Activated CD8-positive, alpha-beta memory T cell treated with anti-CD3 and anti-CD28 coated beads, Interleukin-2, amount 50 U/mL, for 24 hours (primary cell): ENCODE measurements around the gene PPT1.
"Not testable (repeated sequence)": the region's sequence is repeated elsewhere in the genome, so short reads cannot be mapped to it uniquely, and the experiment has no call there.

Experiments
- DNase-seq: peaks from one replicate; pipeline ENCODE4 v3.0.0-alpha.2; 2020; ENCODE audit errors: extremely low read depth

The PPT1 gene

GRCh38 chr1:40092706-40093639 lies 4.1 kb downstream of the PPT1 start:
- DNase-seq: no peak

DNA sequence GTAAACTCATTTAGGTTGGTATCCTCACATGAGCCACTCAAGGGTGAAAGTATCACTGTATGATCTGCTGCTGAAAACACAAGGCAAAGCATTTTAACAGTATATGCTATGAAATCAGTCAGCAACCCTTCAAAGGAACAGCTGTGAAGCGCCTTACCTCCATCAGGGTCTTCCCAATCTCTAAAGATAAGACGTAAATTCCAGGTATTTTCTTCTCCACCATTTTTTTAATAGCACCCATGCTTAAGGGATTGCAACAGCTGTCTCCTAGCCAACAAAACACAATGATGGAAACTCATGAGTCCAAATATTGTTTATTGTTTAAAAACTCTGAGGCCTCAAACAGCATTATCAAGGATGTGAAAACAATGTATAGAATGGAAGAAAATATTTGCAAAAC lies 4.8 kb downstream of the PPT1 start:
- no peak for DNase-seq

DNA sequence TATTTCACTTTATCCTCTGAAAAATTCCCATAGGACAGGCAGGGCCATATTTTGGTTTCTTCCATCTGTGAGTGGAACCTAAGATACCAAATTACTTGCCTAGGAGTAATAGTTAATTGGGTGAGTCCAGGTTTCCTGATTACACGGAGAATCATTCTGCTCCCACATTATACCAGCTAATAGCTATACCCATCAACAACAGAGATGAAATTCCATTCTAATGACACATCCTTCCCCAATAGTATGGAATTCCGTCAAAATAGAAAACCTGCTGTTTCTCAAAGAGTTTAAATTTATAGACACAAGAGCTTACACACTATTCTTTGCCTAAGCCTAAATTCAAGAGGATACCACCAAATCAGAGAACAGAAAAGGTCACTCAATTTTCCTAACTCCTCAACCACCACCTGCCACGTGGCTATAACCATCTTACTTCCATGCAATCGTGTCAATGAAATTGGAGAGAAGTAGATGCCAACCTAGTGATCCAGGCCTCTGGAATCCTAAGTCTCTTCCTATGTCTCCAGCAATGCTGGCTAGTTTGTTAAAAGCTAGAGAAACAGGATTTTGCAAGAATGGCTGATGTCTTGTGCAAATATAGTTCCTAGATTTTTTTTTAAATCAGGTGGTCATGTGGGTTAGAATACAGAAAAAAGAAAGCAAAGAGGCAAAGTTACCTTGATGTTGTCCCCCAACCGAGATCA lies 6.2 kb downstream of the PPT1 start:
- DNase-seq: no peak

DNA sequence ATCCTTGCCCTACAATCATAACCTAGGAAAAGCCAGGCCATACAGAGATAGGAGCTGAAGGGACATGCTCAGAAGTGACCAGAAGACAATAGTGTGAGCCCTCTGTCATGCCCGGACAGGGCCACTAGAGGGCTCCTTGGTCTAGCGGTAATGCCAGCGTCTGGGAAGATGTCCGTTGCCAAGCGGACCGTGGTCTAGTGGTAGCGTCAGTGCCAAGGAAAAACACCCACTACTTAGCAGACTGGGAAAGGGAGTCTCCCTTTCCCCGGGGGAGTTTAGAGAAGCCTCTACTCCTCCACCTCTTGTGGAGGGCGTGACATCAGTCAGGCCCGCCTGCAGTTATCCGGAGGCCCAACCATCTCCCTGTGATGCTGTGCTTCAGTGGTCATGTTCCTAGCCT lies 12.3 kb downstream of the PPT1 start:
- DNase-seq: not testable (repeated sequence)

GRCh38 chr1:40081871-40082270 lies 15.2 kb downstream of the PPT1 start:
- DNase-seq: no peak

DNA sequence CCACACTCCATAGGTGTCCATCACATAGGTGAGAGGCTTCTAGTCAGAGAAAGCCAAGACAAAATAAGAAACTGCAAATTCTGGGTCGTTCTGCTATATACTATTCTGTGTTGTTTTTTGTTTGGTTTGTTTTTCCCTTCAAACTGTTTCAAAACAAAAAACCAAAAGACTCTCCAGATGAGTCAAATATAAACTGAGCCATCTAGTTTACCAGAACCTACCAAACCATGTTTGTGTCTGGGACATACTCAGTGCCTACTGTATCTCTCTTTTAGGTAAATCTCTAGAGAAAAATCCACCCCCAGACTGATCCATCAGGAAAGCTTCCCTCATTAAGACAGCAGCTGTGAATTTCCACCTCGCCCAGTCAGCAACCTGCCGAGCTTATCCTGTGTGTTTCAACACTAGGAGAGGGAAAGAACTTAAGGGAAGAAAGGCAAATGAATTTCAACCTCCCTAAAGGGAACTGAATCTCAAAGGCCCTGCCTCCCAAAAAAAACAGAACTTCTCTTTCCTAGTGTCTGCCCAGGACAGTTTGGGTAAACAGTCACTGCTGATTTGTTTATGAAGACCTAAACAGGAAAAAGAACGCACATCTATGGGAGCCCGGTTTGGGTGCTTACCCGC lies 17.2 kb downstream of the PPT1 start:
- no peak for DNase-seq

GRCh38 chr1:40078512-40079333 lies 18.3 kb downstream of the PPT1 start:
- no peak for DNase-seq

GRCh38 chr1:40076895-40077312 lies 20.1 kb downstream of the PPT1 start:
- DNase-seq: no peak

GRCh38 chr1:40075266-40075665 lies 21.8 kb downstream of the PPT1 start:
- DNase-seq: no peak

GRCh38 chr1:40073062-40073461 lies 24.0 kb downstream of the PPT1 start:
- no peak for DNase-seq

GRCh38 chr1:40072142-40072541 lies 24.9 kb downstream of the PPT1 start:
- DNase-seq: no peak

DNA sequence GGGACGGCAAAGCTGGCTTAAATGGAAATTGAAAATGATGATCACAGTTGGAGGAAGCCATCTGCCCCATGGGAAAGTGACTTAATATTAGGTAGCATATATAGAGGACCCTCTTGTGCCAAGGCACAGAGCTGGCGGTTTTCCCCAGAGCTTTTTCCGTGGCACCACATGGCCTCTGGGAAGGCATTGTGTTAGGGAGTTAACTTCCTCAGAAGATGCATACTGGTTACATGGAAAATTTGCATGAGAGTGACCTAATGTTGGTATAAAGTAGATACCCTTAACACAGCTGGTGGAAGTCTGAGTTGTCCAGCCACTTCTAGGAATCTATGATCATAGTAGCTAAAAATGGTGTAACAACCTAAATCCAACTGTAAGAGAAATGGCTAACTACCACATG lies 29.2 kb downstream of the PPT1 start:
- no peak for DNase-seq

GRCh38 chr1:40067023-40067422 lies 30.0 kb downstream of the PPT1 start:
- no peak for DNase-seq

DNA sequence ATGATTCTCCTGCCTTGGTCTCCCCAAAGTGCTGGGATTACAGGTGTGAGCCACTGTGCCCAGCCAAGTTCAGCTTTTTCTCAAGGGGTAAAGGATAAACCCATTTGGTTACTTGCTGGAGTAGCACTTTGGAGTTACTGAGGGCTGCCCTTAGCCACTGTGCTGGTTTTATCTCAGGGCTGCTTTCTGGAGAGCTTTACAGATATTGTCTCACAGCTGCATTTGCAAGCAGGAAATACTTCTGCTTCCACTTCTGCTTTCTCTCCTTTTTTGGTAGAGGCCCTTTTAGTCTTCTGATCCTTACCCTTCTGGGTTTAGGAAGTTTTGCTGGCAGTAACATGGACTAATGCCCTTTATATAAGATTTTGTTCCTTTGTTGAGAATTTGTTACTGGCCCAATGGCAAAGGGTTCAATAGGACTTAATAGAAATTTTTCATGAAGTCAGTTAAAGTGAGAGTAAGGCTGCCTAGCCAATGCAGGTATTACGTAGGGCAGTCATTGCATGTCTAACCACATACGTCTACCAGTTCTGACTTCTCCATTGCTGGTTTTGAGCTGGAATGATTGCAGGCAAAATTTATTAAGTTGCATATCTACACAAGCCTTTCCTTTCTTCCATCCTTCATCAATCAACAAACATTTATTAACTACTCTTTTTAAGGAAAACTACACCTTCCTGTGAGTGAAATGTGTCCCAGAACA lies 32.1 kb downstream of the PPT1 start:
- no peak for DNase-seq

DNA sequence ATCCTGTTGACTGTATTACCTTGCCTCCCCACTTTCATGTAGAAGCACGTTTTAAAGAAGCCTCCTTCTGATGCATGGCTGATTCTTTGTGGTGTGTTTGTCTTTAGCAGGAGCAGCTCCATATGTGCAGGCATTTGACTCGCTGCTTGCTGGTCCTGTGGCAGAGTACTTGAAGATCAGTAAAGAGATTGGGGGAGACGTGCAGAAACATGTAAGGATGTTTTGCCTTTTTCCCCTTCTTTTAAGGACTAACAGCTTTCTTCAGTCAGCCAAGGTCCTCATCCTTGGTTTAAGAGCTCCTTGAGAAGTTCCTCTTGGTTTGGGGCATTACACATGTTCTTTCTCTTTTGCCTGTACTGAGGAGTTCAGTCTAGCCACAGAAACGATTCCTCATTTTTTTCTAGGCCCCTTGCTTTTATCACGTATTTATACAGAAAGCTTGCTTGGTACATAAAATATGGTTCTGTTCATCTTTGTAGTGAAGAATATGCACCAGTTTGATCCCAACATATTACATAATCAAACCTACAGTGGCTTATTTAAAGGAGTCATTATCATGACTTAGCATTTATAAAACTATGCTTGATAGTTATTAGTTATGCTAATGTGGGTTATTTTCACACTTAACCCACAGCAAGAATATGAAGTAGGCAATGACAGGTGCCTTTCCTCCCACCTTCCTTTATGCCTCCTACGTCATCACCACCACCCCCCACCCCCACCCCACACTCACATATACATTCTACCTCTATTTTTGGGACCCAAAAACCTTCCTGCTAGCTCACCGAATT lies 36.9 kb downstream of the PPT1 start:
- no peak for DNase-seq

- DNase-seq: no peak
These were observed 37.6 kb downstream of the PPT1 start for GRCh38 chr1:40059338-40059959.

GRCh38 chr1:40058453-40059337 lies 38.4 kb downstream of the PPT1 start:
- no peak for DNase-seq

DNA sequence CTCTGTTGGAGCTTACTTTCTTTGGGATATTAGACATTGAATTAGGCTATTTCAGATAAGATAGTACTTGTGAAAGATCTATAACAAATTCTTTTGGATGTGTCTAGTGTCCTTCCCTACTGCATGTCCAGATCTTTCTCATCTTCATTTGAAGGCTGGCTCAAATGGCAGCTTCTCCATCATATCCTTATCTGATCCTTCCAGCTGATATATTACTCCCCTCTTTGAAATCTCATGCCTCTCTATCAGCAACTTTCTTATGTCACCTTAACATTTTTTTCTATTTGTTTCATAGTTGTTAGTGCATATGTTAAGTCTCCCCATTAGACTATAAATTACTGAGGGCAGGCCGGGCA lies 39.0 kb downstream of the PPT1 start:
- no peak for DNase-seq
